Kidney epithelial cell (primary cell): Measurements from ENCODE around the gene NDRG3. TPM values are rescaled to one million over a fixed set of nuclear protein-coding genes. Genes with fewer than 3 reads are reported as not detected.

Experiments
- DNase-seq: peaks from one replicate; pipeline ENCODE4 v3.0.0-alpha.2; 2010; ENCODE audit warnings: low read depth
- H3K27me3 ChIP-seq: 2 replicates; pipeline ENCODE4 v1.6.0; 2011; ENCODE audit warnings: low read length; ENCODE audit not compliant: control insufficient read depth, insufficient read depth
- H3K36me3 ChIP-seq: 2 replicates; pipeline ENCODE4 v1.5.1; 2011; ENCODE audit warnings: low read length; ENCODE audit not compliant: control insufficient read depth, insufficient read depth
- H3K4me3 ChIP-seq: 2 replicates; pipeline ENCODE4 v1.5.1; 2011; ENCODE audit warnings: low read depth, mild to moderate bottlenecking, control low read depth, low read length
- total RNA-seq: library from RNA; depleted of rRNA; stranded (reverse); fragments of >200 nt; gene quantifications from 2 replicates; pipeline ENCODE4 v1.2.3, GENCODE V29; 2015
- TF ChIP-seq, protein P1 (sequence below): IDR thresholded peaks from 2 replicates; pipeline ENCODE4 v1.5.1; 2011; ENCODE audit warnings: mild to moderate bottlenecking, moderate library complexity, low read length, control low read depth, inconsistent platforms; ENCODE audit not compliant: insufficient read depth, poor library complexity, severe bottlenecking

Gene NDRG3
- total RNA-seq, 1 donor from 2014 or later: 20.2 TPM

DNA sequence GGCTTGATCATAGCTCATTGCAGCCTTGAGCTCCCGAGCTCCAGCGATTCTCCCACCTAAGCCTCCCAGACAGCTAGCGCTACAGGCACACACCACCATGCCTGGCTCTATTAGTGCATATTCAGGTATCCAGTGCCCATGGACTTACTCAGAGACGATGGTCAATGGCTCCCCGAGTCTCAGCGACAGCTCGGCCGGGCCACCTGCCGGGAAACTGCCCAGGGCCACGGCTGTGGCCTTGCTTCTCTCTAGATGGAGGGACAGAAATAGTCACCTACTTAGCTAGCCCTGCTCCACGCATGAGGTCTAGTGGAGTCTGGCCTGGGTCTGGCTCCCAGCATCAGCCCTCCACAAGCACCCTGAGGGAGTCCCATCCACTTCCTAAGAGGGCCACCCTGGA lies 111.5 kb downstream of the NDRG3 start:
- H3K4me3 ChIP-seq: no peak overlapping the region
- no peaks in the 10 kb centered on the region for H3K36me3 ChIP-seq
- H3K27me3 ChIP-seq: no peaks in the 10 kb centered on the region
- TF ChIP-seq, protein P1, sequence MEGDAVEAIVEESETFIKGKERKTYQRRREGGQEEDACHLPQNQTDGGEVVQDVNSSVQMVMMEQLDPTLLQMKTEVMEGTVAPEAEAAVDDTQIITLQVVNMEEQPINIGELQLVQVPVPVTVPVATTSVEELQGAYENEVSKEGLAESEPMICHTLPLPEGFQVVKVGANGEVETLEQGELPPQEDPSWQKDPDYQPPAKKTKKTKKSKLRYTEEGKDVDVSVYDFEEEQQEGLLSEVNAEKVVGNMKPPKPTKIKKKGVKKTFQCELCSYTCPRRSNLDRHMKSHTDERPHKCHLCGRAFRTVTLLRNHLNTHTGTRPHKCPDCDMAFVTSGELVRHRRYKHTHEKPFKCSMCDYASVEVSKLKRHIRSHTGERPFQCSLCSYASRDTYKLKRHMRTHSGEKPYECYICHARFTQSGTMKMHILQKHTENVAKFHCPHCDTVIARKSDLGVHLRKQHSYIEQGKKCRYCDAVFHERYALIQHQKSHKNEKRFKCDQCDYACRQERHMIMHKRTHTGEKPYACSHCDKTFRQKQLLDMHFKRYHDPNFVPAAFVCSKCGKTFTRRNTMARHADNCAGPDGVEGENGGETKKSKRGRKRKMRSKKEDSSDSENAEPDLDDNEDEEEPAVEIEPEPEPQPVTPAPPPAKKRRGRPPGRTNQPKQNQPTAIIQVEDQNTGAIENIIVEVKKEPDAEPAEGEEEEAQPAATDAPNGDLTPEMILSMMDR: no peak
- no peak for DNase-seq

DNA sequence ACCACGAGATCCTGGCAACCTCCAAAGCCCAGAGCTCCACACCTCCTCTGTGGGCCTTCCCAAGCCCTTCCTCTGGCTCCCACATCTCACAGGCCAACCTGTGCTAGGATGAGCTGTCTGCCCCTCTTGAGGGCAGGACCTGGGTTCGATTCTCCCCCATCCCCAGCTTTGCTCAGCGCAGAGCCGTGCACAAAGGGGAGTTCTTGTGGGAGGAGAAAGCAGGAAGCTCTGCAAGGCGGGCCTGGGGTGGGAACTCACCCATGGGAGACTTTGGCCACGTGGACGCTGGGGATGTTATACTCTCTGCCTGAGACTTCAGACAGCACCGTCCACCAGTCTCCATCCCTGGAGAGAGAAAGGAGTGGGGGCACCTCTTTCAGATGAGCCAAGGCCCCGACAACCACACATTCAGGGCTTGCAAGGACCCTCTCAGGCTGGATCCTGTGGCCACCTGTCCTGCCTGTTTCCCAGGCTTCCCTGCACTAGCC lies 112.6 kb downstream of the NDRG3 start:
- TF ChIP-seq, protein P1: no peak
- H3K27me3 ChIP-seq: no peaks in the 10 kb centered on the region
- H3K4me3 ChIP-seq: no peak overlapping the region
- H3K36me3 ChIP-seq: no peaks in the 10 kb centered on the region
- no peak for DNase-seq

DNA sequence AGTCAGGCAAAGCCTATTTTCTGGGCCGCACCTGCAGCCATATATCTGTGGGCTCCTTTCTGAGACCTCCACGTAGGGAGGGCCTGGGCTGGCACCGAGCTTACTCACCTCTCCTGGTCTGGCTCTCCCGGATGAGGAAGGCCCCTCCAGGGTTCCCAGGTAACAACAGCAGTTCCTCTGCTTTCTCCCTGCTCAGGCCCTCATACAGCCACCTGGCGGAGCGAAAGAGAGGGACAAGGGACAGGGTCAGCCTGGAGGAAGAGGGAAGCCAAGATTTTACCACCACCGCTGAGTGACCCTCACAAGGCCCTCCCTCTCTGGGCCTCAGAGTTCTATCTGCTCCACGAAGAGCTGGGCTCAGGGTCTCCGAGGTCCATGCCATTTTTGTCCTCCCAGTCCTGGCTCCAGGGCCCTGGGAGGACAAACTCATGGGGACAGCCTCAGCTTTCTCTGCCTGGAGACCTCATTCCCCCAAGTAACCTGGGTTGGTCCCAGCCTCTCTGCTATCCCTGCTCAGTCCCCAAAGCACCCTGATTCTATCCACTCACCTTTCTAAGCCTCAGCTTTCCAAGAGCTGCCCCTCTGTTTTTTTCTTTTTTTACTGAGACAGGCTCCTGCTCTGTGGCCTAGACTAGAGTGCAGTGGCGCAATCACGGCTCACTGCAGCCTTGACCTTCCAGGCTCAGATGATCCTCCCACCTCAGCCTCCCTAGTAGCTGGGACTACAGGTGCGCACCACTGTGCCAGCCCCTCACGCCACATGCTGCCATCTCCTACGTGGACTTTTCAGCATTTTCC lies 113.2 kb downstream of the NDRG3 start:
- Histone ChIP-seq H3K36me3 (no peaks in the 10 kb centered on the region), H3K4me3 (no peak overlapping the region), H3K27me3 (no peaks in the 10 kb centered on the region)
- no peak for DNase-seq
- TF ChIP-seq, protein P1: no peak

DNA sequence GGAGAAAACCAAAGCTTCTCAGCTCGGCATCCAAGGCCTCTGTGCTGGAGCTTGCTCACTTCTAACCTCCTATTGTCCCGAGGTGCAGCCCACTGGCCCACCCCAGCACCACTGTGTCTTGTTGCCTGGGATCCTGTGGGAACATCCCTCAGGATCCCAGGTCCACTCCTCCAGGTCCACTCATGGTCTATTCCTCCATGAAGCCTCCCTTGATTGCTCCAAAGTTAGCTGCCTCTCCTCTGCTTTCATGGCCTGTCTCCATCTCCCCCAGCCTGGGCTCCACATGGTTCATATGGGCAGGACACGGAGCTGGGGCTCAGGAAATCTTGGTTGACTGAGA lies 113.8 kb downstream of the NDRG3 start:
- TF ChIP-seq, protein P1: no peak
- no peak for DNase-seq
- no peaks in the 10 kb centered on the region for H3K27me3 ChIP-seq
- no peak overlapping the region for H3K4me3 ChIP-seq
- no peaks in the 10 kb centered on the region for H3K36me3 ChIP-seq

DNA sequence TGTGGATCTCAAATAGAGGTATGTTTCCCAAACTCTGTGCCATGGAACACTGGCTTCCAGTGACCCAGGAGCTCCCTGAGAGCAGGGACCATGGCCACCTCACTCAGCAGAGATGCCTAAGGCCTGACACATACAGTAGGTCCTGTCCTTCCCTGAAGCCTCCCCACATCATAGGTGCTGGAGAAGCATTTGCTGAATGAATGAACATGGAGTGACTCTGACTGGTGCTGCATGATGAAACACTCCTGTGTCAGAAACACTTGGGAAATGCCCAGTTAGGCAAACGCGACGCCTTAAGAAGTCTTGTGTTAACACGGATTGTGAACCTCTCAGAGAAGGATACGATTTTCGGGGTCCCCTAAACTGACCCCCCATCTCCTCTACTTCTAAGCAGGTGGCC lies 114.2 kb downstream of the NDRG3 start:
- DNase-seq: no peak

More for the DNA sequence above, 114.2 kb downstream of the NDRG3 start:
- Histone ChIP-seq H3K36me3 (no peaks in the 10 kb centered on the region), H3K27me3 (no peaks in the 10 kb centered on the region), H3K4me3 (no peak overlapping the region)
- TF ChIP-seq, protein P1: no peak
